ENCODE results near the gene CNOT2. TPM values are rescaled to one million over a fixed set of nuclear protein-coding genes. Genes with fewer than 3 reads are reported as not detected.
A peak's percentile ranks its signal among the peaks of the same experiment; 100 is the strongest.
"Not testable (repeated sequence)": the region's sequence is repeated elsewhere in the genome, so short reads cannot be mapped to it uniquely, and the experiment has no call there.

The CNOT2 gene
- total RNA-seq, 1 donor from 2014 or later: 112 TPM

DNA sequence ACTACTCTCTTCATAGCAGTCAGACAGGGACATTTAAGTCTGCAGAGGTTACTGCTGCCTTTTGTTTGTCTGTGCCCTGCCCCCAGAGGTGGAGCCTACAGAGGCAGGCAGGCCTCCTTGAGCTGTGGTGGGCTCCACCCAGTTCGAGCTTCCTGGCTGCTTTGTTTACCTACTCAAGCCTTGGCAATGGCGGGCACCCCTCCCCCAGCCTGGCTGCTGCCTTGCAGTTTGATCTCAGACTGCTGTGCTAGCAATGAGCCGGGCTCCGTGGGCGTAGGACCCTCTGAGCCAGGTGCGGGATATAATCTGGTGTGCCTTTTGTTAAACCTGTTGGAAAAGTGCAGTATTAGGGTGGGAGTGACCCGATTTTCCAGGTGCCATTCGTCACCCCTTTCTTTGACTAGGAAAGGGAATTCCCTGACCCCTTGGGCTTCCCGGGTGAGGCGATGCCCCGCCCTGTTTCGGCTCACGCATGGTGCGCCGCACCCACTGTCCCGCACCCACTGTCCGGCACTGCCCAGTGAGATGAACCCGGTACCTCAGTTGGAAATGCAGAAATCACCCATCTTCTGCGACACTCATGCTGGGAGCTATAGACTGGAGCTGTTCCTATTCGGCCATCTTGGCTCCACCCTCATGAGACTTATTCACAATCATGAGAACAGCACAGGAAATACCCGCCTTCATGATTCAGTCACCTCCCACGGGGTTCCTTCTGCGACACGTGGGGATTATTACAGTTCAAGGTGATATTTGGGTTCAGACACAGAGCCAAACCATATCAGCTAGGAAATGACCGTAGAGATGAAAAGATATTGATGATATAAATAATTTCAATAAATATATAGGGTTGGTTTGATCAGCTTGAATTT lies 61.7 kb downstream of the CNOT2 start:
- not testable (repeated sequence) for DNase-seq (ENCODE audit: low read depth)

DNA sequence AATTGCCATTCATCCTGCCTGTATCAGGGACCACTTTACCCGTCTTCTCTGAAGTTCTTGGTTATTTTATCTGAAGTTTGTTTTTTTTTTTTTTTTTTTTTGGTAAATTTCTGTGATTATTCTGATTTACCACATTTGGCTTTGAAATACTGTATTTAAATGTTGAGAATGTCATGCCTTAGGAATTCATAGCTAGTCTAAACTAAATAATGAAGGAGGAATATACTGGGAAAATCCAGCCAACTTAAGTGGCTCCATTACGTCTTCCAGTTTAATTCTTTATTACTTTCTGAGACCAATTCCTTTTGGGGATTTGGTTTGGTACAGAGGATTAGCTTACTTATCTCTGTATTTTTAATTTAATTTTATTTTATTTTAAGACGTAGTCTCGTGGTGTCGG lies 62.6 kb downstream of the CNOT2 start:
- DNase-seq (ENCODE audit: low read depth): no peak

DNA sequence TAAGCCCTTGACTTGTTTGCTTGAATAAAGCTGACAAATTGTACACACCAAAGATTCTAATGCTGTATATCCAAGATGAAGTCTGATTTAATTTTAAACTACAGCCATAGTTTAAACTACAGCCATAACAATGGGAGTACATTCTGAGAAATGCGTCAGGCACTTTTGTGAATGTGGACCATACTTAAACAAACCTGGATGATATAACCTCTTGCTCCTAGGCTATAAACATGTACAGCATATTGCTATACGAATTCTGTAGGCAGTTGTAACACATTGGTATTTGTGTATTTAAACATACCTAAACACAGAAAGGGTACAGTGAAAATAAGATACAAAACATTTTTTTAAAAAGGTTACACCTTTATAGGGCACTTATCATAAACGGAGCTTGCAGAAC lies 63.4 kb downstream of the CNOT2 start:
- DNase-seq (ENCODE audit: low read depth): no peak

DNA sequence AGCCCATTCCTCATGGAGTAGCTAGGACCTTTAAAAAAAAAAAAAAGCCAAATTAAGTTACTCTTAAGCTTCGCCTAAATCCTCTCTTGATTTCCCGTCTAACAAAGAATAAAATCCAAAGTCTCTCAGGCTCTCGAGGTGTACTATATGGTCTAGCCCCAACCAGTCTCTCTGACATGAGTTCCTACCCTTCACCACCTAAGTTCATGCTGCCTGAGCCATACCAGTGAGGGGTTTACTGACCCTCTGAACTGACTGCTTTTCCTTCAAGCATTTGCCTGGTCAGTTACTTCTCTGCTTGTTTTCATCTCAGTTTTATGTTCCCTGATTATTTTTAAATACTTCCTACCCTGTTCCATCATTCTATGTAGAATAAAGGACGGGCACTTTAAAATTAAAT lies 64.6 kb downstream of the CNOT2 start:
- no peak for DNase-seq (ENCODE audit: low read depth)

DNA sequence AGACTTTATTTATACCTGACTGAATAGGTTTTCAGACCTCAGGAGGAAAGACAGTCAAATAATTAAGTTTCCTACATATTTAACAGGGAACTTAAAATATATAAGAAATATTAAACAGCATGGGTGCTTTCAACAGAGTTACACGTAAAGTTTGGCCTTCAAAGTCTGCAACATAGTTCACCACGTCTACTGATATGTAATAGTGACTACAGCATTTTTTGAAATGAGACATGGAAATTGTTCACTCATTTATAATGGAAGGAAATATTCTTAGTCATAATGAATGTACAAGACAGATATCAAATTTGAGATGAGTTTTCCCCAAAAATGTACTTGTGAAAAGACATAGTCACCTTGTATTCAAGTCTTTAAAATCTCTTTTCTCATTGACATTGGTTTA lies 66.1 kb downstream of the CNOT2 start:
- DNase-seq (ENCODE audit: low read depth): no peak

DNA sequence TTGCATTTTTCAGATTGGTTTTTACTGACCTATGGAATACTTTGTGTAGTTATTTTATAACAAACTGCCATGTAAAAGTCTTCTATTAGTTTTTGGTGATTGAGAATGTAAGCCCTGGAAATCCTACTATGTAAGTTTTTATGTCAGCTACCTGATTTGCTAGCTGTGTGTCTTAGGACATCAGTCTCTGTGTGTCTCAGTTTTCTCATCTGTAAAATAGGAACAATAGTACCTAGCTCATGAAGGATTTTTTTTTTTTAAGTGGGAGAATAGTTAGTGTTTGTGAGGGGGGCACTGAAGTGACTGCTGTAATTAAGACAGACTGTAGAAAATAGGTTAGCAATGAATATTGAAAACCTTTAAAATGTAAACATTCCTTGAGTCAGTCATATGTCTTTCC lies 70.9 kb downstream of the CNOT2 start:
- no peak for DNase-seq (ENCODE audit: low read depth)

DNA sequence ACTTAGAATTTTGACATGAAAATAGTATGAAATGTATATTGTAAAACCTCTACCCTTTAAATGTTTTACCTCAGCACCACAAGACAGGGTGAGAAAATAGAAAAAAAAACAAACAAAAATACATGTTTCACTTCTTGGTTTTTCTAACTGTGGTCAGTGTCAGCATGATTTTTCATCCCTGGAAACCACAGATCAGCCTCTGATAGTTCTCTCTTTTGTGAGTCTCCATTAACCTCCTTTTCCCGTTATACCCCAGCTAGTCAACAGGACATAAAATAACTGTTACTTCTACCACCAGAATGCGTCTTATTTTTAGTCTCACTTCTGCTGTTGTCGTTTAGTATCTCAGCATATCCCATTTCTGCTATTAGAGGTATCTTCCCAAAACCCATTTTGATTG lies 74.5 kb downstream of the CNOT2 start:
- peak; percentile 11 for DNase-seq (ENCODE audit: low read depth)

DNA sequence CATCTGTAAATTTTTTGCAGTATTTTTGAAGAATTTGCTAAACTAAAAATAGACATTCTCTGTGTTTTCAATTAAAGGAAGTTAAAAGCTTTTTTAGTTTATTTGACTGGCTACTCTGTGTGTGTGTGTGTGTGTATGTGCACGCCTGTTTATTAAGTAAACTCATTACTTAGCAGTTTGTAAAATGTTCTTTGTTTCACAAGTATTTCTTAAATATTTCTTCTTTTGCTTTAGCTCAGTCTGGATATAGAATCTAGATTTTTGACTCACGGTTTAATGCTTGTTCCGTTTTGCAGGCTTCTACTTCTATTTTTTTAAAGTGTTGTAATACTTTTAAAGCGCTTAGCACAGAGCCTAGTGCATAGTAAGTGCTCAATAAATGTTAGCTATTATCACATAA lies 76.4 kb downstream of the CNOT2 start:
- no peak for DNase-seq (ENCODE audit: low read depth)

DNA sequence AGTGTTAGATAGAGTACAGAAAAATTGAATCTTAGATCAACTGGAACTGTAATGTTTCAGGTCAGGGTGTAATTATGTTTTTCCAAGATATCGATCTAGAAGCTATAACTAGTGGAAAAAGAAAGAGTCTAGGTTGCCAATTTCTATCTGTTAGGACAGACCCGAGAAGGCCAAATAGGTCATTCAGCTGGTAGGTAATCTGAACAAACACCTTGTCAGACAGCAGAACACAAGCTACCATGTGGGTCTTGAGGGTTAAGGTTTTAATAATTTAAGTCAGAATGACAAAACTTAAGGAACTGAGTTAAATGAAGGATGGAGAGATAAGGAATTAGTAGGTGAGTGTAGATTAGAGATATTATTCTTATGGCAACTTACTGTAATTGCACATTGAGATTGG lies 78.0 kb downstream of the CNOT2 start:
- DNase-seq (ENCODE audit: low read depth): no peak

DNA sequence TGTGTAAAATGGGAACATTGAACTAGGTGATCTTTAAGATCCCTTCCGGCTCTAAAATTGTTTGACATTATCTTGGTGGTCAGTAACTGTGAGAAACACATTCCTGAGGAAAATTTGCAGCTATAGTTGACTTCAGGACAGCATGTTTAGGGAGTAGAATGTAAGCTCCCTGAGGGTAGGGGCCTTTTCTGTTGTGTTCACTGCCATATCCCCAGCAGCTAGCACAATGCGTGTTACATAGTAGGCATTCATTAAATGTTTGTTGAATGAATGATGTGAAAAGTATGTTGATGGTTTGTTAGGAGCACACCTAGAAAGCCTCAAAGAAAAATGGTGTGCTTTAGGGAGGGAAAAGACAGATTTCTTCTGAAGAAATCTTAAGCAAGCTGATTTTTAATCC lies 84.3 kb downstream of the CNOT2 start:
- no peak for DNase-seq (ENCODE audit: low read depth)

DNA sequence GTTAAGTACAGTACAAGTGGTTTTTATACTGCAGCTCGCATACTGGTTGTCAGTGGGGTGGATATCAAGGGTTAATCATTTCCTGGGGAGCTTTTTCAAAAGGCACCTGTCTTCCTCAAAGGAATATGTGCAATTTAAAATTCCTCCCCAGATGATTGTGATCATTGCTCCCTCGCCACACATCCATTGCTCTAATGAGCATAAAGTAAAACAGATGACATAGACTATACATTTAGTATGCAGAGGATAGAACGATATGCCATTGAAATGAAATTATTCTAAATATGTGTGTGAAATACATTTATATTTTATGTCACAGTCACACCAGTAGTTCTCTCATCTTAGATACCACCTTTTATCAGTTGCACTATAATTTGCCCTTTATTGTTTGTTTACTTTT lies 86.5 kb downstream of the CNOT2 start:
- DNase-seq (ENCODE audit: low read depth): no peak

DNA sequence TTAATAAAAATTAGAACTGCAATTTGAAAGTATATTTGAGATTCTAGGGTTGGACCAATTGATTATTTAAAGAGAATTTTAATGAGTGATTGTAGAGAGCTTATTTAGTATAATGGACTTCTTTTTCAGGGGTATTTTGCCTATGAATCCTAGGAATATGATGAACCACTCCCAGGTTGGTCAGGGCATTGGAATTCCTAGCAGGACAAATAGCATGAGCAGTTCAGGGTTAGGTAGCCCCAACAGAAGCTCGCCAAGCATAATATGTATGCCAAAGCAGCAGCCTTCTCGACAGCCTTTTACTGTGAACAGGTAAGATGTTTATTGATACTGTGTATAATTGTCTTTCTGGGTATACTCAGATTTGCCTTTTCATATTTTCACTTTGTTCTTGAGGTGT lies 86.9 kb downstream of the CNOT2 start:
- DNase-seq (ENCODE audit: low read depth): no peak

DNA sequence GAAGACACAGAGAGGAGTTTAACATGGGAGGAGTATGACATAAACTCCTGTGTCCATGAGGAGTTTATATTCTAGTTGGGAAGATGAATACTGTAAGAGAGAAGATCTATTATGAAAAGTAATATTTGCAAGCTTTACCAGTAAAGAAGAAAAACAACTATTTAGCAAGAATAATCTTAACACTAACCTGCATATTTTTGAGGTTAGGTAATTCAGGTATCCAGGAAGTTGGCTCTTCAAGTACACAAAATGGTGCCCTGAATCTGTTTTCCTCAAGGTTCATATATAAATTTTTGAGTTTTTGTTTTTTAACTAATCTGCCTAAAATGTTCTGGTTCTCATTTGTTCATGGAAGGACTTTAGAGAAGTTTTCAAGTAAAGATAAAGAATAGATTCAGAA lies 89.0 kb downstream of the CNOT2 start:
- no peak for DNase-seq (ENCODE audit: low read depth)

DNA sequence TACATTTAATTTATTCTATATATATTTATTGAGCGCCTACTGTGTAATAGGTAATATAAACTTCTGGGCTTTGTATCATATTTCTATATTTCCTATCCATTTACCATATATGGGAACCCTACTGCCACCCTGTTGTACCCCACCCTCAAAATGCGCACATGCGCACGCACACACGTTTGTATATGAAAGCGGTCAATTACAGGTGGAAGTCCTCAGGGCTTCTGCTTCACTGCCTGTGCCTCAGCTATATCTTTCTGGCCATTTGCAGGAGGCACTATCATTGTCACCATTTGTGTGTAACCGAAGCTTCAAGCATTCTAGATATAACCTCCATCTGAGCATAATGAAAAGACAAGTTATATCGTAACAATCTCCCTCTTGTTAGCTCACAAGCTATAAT lies 91.5 kb downstream of the CNOT2 start:
- DNase-seq (ENCODE audit: low read depth): no peak

DNA sequence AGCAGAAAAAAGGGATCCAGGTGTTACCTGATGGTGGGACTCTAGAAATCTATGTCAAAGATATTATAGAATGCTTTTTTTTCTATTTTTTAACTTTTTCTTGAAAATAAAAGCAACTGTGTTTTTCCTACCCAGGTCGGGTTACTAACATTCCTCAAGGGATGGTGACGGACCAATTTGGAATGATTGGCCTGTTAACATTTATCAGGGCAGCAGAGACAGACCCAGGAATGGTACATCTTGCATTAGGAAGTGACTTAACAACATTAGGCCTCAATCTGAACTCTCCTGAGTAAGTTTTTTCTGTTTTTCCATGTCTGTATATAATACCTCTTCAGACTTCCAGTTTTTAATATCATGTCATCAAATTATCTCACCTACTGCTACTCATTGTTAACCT lies 95.3 kb downstream of the CNOT2 start:
- DNase-seq (ENCODE audit: low read depth): peak; percentile 5

DNA sequence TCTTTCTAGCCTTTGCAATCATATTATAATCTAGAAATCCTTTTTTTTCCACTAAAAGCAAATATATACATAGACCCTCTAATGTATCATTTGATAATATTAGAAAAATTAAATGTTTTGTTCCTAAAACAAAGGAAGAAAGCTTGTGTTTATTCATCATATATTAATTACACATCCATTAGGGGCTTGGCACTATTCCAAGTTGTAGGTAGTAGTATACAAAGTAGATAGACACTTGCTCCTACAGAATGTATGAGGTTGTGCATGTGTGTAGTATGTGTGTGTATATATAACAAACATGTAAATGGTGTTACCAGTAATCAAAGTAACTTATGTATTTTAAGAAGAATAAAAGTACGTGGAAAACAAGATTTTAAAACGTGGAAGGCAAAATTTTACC lies 107.8 kb downstream of the CNOT2 start:
- DNase-seq (ENCODE audit: low read depth): no peak

DNA sequence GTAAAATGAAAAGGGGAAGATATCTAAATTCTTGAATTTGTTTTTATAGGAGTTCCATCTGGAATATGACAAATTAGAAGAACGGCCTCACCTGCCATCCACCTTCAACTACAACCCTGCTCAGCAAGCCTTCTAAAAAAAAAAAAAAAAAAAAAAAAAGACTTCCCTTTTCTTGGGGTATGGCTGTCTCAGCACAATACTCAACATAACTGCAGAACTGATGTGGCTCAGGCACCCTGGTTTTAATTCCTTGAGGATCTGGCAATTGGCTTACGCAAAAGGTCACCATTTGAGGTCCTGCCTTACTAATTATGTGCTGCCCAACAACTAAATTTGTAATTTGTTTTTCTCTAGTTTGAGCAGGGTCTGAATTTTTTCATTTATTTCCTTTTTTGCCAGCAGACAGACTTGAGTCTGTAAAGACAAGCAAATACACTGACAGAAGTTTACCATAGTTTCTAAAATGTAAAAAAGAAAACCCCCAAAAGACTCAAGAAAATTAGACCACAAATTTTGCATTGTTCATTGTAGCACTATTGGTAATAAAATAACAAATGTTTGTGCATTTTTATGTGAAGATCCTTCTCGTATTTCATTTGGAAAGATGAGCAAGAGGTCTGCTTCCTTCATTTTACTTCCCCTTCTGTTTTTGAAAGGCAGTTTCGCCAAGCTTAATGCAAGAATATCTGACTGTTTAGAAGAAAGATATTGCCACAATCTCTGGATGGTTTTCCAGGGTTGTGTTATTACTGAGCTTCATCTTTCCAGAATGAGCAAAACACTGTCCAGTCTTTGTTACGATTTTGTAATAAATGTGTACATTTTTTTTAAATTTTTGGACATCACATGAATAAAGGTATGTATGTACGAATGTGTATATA lies 110.8 kb downstream of the CNOT2 start:
- no peak for DNase-seq (ENCODE audit: low read depth)

DNA sequence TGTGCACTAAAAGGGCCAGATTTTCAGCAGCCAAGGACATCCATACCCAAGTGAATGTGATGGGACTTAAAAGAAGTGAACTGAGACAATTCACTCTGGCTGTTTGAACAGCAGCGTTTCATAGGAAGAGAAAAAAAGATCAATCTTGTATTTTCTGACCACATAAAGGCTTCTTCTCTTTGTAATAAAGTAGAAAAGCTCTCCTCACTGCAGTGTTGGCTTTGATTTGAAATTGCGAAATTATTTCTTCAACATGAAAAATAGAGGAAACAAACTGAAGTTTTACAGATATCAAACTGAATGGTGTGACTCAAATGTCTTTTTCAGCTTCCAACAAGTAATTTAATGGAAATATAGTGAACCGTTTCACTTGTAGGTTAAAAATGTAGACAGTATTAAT lies 111.6 kb downstream of the CNOT2 start:
- DNase-seq (ENCODE audit: low read depth): no peak

DNA sequence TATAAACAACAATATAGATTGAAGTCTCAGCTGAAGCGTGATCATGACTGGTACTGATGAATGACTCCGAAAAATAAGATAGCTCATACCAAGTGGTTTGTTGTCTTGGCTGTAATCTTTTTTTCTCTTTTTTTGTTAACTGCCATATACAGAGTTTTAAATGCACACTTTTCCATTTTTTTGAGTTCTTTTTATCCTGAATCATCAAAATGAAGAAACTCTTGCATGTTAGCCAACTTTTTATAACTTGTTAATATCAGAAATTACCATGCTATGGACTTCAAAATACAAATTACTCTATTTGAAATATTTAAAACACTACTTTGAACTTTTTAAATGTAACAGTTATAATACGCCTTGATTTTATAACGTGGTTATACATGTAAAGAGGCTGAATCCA lies 112.7 kb downstream of the CNOT2 start:
- no peak for DNase-seq (ENCODE audit: low read depth)

DNA sequence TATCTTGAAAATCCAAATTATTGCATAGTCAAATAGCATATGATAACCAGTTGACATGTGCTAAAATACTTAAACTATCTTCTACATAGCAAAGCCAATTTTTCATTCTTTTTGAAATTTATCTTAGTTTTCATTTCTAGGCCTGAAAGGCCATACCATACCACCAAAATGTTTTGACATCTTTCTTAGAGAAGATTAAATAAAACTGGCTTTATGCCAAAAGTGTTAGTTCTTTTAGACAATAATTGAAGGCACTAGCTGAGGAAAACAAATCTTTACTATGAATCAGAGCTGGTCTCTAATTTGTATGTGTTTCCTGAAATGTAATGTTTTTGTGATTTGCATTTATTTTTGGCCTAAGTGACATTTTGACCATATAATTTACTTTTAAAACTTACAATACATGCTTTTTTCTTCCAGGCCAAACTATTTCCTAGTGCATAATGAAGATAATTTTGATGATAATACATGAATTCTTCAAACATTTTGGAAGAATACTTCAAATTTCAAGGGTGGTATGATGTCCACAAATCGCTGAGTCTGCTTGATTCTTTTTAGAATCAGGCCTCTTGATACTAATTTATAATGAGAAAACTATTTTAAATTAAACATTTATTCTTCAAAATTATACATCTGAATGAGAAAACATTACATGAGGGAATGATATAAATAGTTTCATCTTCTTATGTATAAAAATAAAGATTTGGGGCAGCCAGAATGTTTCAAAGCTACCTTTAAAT lies 116.4 kb downstream of the CNOT2 start:
- no peak for DNase-seq (ENCODE audit: low read depth)

DNA sequence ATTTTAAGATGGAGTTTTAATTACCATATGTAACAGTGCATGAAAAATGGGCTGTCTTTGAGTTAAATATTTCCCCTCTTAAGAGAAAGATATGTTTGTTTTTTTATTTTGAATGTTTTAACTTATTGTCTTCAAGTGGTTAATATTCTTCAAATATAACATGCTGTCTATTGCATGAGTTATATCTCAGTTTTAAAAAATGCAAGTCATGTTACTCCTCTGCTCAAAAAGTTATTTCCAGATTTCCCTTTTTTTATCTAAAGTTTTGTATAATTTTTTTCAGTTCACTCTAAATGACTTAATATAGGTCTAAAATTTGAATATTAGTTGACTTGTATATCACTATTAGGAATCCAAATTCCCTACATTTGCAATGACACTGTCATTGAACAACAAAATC lies 117.0 kb downstream of the CNOT2 start:
- DNase-seq (ENCODE audit: low read depth): no peak
